Endothelial cell of umbilical vein (primary cell): ENCODE measurements around the gene GPX1. TPM values are rescaled to one million over a fixed set of nuclear protein-coding genes. Genes with fewer than 3 reads are reported as not detected.
A peak's percentile ranks its signal among the peaks of the same experiment; 100 is the strongest.

Experiments used
- BruUV-seq: library from RNA; stranded (reverse); fragments of 400-500 nt; replicated peaks from 2 replicates; lab custom pipeline; 2021; lab: Mats Ljungman, UMichigan
- CTCF ChIA-PET: fragments of 300-600, 350-600 bp; sonication (Branson Sonifier 250); formaldehyde crosslinking; loops from one replicate; lab custom pipeline; 2021; ENCODE audit warnings: antibody characterized with exemption, inconsistent platforms; lab: Charles Lee
- POLR2A ChIA-PET: fragments of 300-600, 350-600 bp; sonication (Branson Sonifier 250); formaldehyde crosslinking; loops from one replicate; lab custom pipeline; 2021; ENCODE audit warnings: antibody characterized with exemption, inconsistent platforms; lab: Charles Lee
- DNase-seq: peaks from one replicate; pipeline ENCODE4 v3.0.0-alpha.2; 2011; ENCODE audit warnings: low read depth, low spot score
- FAIRE-seq: peaks from 2 replicates; lab custom pipeline; 2011; peaks lifted over from hg19 to GRCh38; lab: Jason Lieb, UNC
- H2AFZ ChIP-seq: 2 replicates; pipeline ENCODE4 v1.6.0; 2012; ENCODE audit warnings: low read depth, low read length, control low read depth, inconsistent platforms
- H3K27ac ChIP-seq: 2 replicates; pipeline ENCODE4 v1.5.1; 2011; ENCODE audit warnings: low read depth, mild to moderate bottlenecking, control low read depth, low read length, moderate library complexity; ENCODE audit not compliant: insufficient read depth
- H3K27me3 ChIP-seq, 2 experiments: 2 replicates each; pipeline versions ENCODE4 v1.6.0 to v1.6.1; 2011; ENCODE audit warnings: low read length in 2 of 2, mixed read lengths in 1 of 2; ENCODE audit not compliant: control insufficient read depth in 2 of 2, insufficient read depth in 2 of 2
- H3K36me3 ChIP-seq, 2 experiments: 2 replicates in 1 of 2; 3 replicates in 1 of 2; pipeline ENCODE4 v1.5.1; 2011; ENCODE audit warnings: low read length in 2 of 2, mild to moderate bottlenecking in 1 of 2, moderate library complexity in 1 of 2; ENCODE audit not compliant: control insufficient read depth in 2 of 2, insufficient read depth in 2 of 2; ENCODE audit errors: extremely low read depth in 1 of 2
- H3K4me1 ChIP-seq: 3 replicates; pipeline ENCODE4 v1.5.1; 2011; ENCODE audit warnings: mild to moderate bottlenecking, low read length; ENCODE audit not compliant: control insufficient read depth, insufficient read depth; ENCODE audit errors: extremely low read depth
- H3K4me2 ChIP-seq: 2 replicates; pipeline ENCODE4 v1.6.1; 2011; ENCODE audit warnings: low read length, control low read depth, mixed read lengths; ENCODE audit not compliant: insufficient read depth
- H3K4me3 ChIP-seq, 3 experiments: fragments of 200-600 bp in 1 of 3; sonication (generic), shearing (Covaris generic) in 1 of 3; replicated peaks in 1 of 3; 2 replicates each; pipeline ENCODE4 v1.5.1; 2011 to 2016; ENCODE audit warnings: control low read depth in 3 of 3, low read length in 3 of 3, mild to moderate bottlenecking in 2 of 3, inconsistent platforms in 1 of 3, low read depth in 1 of 3, moderate library complexity in 1 of 3; ENCODE audit not compliant: insufficient read depth in 1 of 3
- H3K79me2 ChIP-seq: 2 replicates; pipeline ENCODE4 v1.6.0; 2012; ENCODE audit warnings: low read length, inconsistent platforms; ENCODE audit not compliant: control insufficient read depth, insufficient read depth
- H3K9ac ChIP-seq: replicated peaks from 2 replicates; pipeline ENCODE3; 2011; ENCODE audit warnings: low read length, control low read depth; ENCODE audit not compliant: insufficient read depth; ENCODE audit errors: extremely low read depth
- H3K9me1 ChIP-seq: replicated peaks from 3 replicates; pipeline ENCODE4 v1.6.0; 2011; ENCODE audit warnings: mild to moderate bottlenecking, low read length; ENCODE audit not compliant: control insufficient read depth, insufficient read depth; ENCODE audit errors: extremely low read depth
- H3K9me3 ChIP-seq: replicated peaks from 2 replicates; pipeline ENCODE4 v1.5.1; 2012; ENCODE audit warnings: low read length, inconsistent platforms; ENCODE audit not compliant: control insufficient read depth, insufficient read depth
- H4K20me1 ChIP-seq: replicated peaks from 2 replicates; pipeline ENCODE3; 2011; ENCODE audit warnings: mild to moderate bottlenecking, low read length; ENCODE audit not compliant: control insufficient read depth, insufficient read depth; ENCODE audit errors: extremely low read depth
- CTCF ChIP-seq, 2 donors: IDR thresholded peaks; 1 replicate in 1 of 2; 2 replicates in 1 of 2; pipeline ENCODE4 v1.5.1; 2011; ENCODE audit warnings: low read length in 2 of 2, mild to moderate bottlenecking in 2 of 2, moderate library complexity in 2 of 2, control low read depth in 1 of 2, inconsistent platforms in 1 of 2, low read depth in 1 of 2; ENCODE audit not compliant: insufficient read depth in 1 of 2; ENCODE audit errors: extremely low read depth in 1 of 2
- EZH2 ChIP-seq: IDR thresholded peaks from 2 replicates; pipeline ENCODE4 v1.6.1; 2012; ENCODE audit warnings: borderline replicate concordance, low read depth, mild to moderate bottlenecking, moderate library complexity, low read length, inconsistent platforms; ENCODE audit not compliant: severe bottlenecking
- FOS ChIP-seq: IDR thresholded peaks from 2 replicates; pipeline ENCODE4 v1.6.1; 2011; ENCODE audit warnings: mild to moderate bottlenecking, low read length, moderate library complexity, borderline replicate concordance; ENCODE audit not compliant: insufficient read depth
- GATA2 ChIP-seq: IDR thresholded peaks from 2 replicates; pipeline ENCODE4 v1.7.0; 2011; ENCODE audit warnings: low read depth, mild to moderate bottlenecking, moderate library complexity, mixed read lengths, low read length; ENCODE audit not compliant: insufficient read length, insufficient read depth
- JUN ChIP-seq: IDR thresholded peaks from 2 replicates; pipeline ENCODE4 v1.6.1; 2011; ENCODE audit warnings: borderline replicate concordance, low read depth; ENCODE audit not compliant: insufficient read length, insufficient read depth
- MAX ChIP-seq: IDR thresholded peaks from 2 replicates; pipeline ENCODE4 v1.6.1; 2011; ENCODE audit not compliant: insufficient read depth, insufficient read length
- MYC ChIP-seq: IDR thresholded peaks from one replicate; pipeline ENCODE4 v1.6.1; 2011; ENCODE audit warnings: mild to moderate bottlenecking, low read depth, low read length
- POLR2A ChIP-seq: IDR thresholded peaks from 2 replicates; pipeline ENCODE4 v1.6.1; 2012; ENCODE audit warnings: low read depth, mild to moderate bottlenecking, control low read depth, low read length
- POLR2AphosphoS5 ChIP-seq: IDR thresholded peaks from 2 replicates; pipeline ENCODE4 v1.6.1; 2012; ENCODE audit warnings: low read depth, mild to moderate bottlenecking, control low read depth, low read length, moderate library complexity; ENCODE audit not compliant: insufficient read depth
- dilution Hi-C: fragments of 300-500 bp; cut with MboI; formaldehyde crosslinking; loops from one replicate; pipeline ENCODE4 v1.15.0; 2019; ENCODE audit warnings: low sequenced_read_pairs; ENCODE audit not compliant: extremely low pct_ligation_motif_present
- intact Hi-C: fragments of 100-400 bp; cut with micrococcal nuclease; formaldehyde crosslinking; loops from one replicate; pipeline ENCODE4 v1.10.0; 2022
- polyA plus RNA-seq, 4 experiments: library from polyadenylated mRNA; depleted of rRNA in 3 of 4; stranded (reverse) in 3 of 4; unstranded in 1 of 4; fragments of >200 nt; gene quantifications; 2 replicates each; pipeline versions ENCODE4 v1.2.1 to v1.2.3, GENCODE V29; 2011 to 2012; ENCODE audit warnings: missing spikeins in 1 of 4
- total RNA-seq: library from RNA; stranded (reverse); gene quantifications from 2 replicates; pipeline ENCODE4 v1.2.3, GENCODE V29; 2021

The GPX1 gene
- total and polyA plus RNA-seq, 2 donors (not counting 3 experiments of a cell fraction or from before 2014, with no cell fraction given) = 461 to 1,348 TPM

GRCh38 chr3:49339941-49340800 is 18.0 kb downstream of the GPX1 start, which contains the start of gene USP4:
USP4 (minus strand) TSS chr3:49340053; CDS start chr3:49340024, 29 bp downstream.
- peak; percentile 91 for DNase-seq
- FAIRE-seq = peak; percentile 85

More at GRCh38 chr3:49339941-49340800, 18.0 kb downstream of the GPX1 start, which contains the start of gene USP4:
- intact Hi-C loops = loop anchor here (1.0 to 5.0 kb wide), 6 partner anchors 18 to 248 kb away; partner anchors contain the start of genes GPX1, KLHDC8B, NICN1 and QRICH1
- Histone ChIP-seq H3K4me3 (peak within 1 kb of the TSS; percentile 65 to 75 (median 75)), H3K4me2 (peak within 1 kb of the TSS; percentile 96), H4K20me1 (no peaks in the 10 kb centered on the region), H3K9ac (peak within 1 kb of the TSS; percentile 73), H3K27ac (peak within 1 kb of the TSS; percentile 80), H3K79me2 (peaks cover 47% of the 10 kb centered on the region), H3K4me1 (peaks cover 28% of the 10 kb centered on the region), H3K9me3 (no peaks in the 10 kb centered on the region), H2AFZ (peak within 1 kb of the TSS; percentile 71), H3K9me1 (no peaks in the 10 kb centered on the region), H3K36me3 (peaks cover 0 to under 1% of the 10 kb centered on the region in 2 experiments), H3K27me3 (no peaks in the 10 kb centered on the region)
- dilution Hi-C loops = no loop called here
- BruUV-seq = TSS peak; percentile 64
- POLR2A ChIA-PET = interaction anchor here (0.6 to 2.8 kb wide), 6 partner anchors 11 to 109 kb away, joined by 3 to 39 read pairs (median 4); partner anchors contain the start of genes GPX1, RHOA and TCTA
- CTCF ChIA-PET = interaction anchor here (0.7 to 4.2 kb wide), 31 partner anchors 9 to 246 kb away, joined by 3 to 118 read pairs (median 5); partner anchors contain the start of genes GPX1, KLHDC8B, NICN1 and QRICH1
- TF ChIP-seq JUN = no peak
- TF ChIP-seq FOS = no peak
- TF ChIP-seq POLR2AphosphoS5 = peak; percentile 95
- TF ChIP-seq MYC = no peak
- TF ChIP-seq MAX = peak; percentile 58
- peak; percentile 87 for TF ChIP-seq POLR2A
- TF ChIP-seq GATA2 = no peak
- TF ChIP-seq EZH2 = no peak
- peak; percentile 45 to 52 for TF ChIP-seq CTCF (IDR thresholded peaks at IDR 0.05; ENCODE audit: extremely low read depth in 1 of 2, insufficient read depth in 1 of 2, low read depth in 1 of 2, low read length in 2 of 2)
